Measurements from ENCODE around the gene CCNK.

DNA sequence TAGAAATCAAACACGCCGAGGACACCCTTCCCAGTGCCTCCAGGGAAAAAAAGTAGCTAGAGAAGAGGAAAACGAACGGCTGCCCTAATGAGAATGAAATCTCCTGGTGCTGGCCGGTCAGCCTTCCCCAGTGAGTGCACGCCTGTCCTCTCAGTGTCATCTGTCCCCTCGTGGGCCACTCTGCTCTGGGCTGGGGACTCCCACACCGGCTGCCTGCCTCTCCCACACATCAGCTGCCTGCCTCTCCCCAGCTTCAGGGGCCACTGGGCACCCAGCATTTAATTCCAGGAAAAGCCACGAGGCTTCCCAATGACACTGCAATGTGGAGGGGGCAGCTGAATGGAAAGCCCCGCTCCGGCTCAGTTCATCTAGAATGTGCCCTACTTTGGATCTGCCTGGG is 63.8 kb downstream of the CCNK start:
- TF ChIP-seq POLR2AphosphoS5 (IDR thresholded peaks at IDR 0.05; ENCODE audit: low read length) (no peak), ZNF207 (IDR thresholded peaks at IDR 0.05; ENCODE audit: borderline replicate concordance) (no peak)

Data from GM12878 (cell line).